D721Med (cell line): ENCODE data around the gene CEMIP.
A peak's percentile ranks its signal among the peaks of the same experiment; 100 is the strongest.

Experiments
- DNase-seq: peaks from one replicate; pipeline ENCODE4 v3.0.0; 2011; ENCODE audit warnings: low spot score; ENCODE audit not compliant: insufficient read length
- FAIRE-seq: peaks from 2 replicates; lab custom pipeline; 2011; peaks lifted over from hg19 to GRCh38; lab: Jason Lieb, UNC
- TF ChIP-seq, protein P1 (sequence below): IDR thresholded peaks from 2 replicates; pipeline ENCODE4 v1.5.1; 2012; ENCODE audit warnings: mild to moderate bottlenecking, control low read depth; ENCODE audit not compliant: insufficient read depth; ENCODE audit errors: missing control alignments

Gene CEMIP

DNA sequence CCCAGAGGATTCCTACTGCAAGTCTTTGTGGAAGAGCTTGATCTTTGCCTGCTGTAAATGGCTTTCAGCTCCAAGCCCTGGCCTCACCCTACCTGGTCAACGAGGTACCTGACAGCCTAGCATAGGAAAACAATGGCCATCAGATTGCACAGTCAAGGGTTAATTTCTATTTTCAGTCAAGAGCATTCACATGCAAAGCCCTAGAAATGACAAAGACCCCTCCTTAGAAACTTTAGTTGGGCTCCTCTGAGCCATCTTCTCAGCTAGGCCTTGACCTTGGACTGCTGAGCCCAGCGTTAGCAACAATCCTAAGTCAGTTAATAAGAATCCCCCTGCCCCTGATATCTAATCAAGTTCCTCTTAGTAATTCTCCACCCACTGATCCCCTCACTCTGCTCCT, 192.0 kb downstream of the CEMIP start:
- FAIRE-seq (no peak), DNase-seq (no peak)
- TF ChIP-seq, protein P1, sequence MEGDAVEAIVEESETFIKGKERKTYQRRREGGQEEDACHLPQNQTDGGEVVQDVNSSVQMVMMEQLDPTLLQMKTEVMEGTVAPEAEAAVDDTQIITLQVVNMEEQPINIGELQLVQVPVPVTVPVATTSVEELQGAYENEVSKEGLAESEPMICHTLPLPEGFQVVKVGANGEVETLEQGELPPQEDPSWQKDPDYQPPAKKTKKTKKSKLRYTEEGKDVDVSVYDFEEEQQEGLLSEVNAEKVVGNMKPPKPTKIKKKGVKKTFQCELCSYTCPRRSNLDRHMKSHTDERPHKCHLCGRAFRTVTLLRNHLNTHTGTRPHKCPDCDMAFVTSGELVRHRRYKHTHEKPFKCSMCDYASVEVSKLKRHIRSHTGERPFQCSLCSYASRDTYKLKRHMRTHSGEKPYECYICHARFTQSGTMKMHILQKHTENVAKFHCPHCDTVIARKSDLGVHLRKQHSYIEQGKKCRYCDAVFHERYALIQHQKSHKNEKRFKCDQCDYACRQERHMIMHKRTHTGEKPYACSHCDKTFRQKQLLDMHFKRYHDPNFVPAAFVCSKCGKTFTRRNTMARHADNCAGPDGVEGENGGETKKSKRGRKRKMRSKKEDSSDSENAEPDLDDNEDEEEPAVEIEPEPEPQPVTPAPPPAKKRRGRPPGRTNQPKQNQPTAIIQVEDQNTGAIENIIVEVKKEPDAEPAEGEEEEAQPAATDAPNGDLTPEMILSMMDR = no peak

DNA sequence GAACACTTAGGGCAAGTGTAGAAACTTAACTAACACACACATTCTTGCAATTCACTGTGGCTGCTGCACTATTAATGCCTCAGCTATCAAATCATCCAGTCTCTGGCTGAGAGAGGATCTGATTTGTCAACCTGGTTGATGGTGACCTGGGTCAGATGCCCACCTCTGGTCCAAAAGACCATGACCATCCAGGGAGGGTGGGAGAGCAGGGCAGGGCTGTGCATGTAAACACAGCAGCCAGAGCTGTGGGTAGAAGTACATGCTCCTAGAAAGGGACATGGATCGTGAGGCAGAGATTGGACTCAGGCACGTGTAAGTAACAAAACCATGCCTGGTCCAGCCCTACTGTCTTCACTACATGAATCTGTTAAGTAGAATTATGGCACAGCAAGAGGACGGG, 193.1 kb downstream of the CEMIP start:
- TF ChIP-seq, protein P1 = no peak
- no peak for DNase-seq
- FAIRE-seq = no peak

DNA sequence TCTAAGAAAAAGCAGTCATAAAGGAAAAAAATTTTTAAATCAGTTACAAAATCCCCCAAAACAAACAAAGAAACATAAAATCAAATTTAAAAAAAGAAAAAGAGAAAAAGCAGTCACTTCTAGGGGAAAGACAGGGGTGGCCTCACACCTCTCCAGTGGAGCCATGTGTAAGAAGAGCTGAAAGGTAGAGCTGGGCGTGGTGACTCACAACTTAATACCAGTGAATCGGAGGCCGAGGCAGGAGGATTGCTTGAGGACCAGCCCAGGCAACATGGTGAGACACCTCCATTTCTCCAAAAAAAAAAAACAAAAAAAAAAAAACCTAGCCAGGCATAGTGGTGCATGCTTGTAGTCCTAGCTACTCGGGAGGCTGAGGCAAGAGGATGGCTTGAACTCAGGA, 195.7 kb downstream of the CEMIP start:
- FAIRE-seq = no peak
- DNase-seq = no peak
- TF ChIP-seq, protein P1 = no peak

- no peak for FAIRE-seq
- TF ChIP-seq, protein P1 = no peak
- DNase-seq = no peak
Observed at GRCh38 chr15:80976851-80977250, 197.7 kb downstream of the CEMIP start.

GRCh38 chr15:80977627-80978036, 198.5 kb downstream of the CEMIP start:
- DNase-seq (peak; percentile 72), FAIRE-seq (no peak)
- TF ChIP-seq, protein P1 = peak; percentile 71

DNA sequence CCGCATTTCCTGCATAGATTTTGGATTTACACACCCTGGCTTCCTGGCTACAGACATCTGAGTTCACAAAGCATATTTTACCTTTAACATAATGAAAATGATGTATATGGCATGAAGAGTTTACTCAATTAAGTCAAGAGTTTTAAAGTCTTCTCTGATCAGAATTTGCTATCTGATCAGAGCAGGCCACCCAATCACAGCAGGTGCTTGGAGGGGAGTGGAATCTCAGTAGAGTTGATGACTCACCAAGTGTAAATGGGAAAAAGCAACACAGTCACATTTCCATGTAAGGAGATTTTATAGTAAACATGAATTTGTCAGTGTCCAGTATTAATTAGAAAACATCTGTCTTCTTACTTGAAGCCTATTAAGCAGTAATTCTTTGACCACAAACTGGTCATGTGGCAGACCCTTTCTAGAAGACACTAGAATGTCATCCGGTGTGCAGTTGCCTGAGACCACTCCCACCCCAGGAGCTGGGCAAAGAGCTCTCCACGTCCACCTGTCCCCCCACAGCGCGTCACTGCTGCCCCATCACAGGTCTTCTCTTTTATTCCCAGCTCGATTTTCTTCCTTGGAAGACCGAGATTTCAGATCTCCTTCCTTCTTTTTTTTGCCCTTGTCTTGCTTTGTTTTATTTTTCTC, 199.6 kb downstream of the CEMIP start:
- TF ChIP-seq, protein P1 = no peak
- DNase-seq (no peak), FAIRE-seq (no peak)

- TF ChIP-seq, protein P1 = no peak
- no peak for DNase-seq
- FAIRE-seq = no peak
Observed at GRCh38 chr15:80979538-80980200, 200.5 kb downstream of the CEMIP start.
